HL-60 (cell line): ENCODE results near the gene CAPN9.

Experiments used
- CTCF ChIP-seq: IDR thresholded peaks from one replicate; pipeline ENCODE4 v1.5.1; 2011; ENCODE audit warnings: low read length, control low read depth, inconsistent platforms; ENCODE audit not compliant: insufficient read depth
- REST ChIP-seq: IDR thresholded peaks from 2 replicates; pipeline ENCODE4 v1.6.1; 2012; ENCODE audit warnings: low read depth; ENCODE audit not compliant: insufficient replicate concordance

- TF ChIP-seq CTCF (no peak), REST (no peak)
These were observed 40.1 kb upstream of the CAPN9 start for GRCh38 chr1:230706887-230707731.
